CD14-positive monocyte (primary cell): ENCODE data around the gene MTFP1. TPM values are rescaled to one million over a fixed set of nuclear protein-coding genes. Genes with fewer than 3 reads are reported as not detected.
A peak's percentile ranks its signal among the peaks of the same experiment; 100 is the strongest.

Experiments
- DNase-seq, 3 donors: peaks; one replicate each; pipeline ENCODE4 v3.0.0-alpha.2; 2011 to 2022
- H2AFZ ChIP-seq: 2 replicates; pipeline ENCODE4 v1.6.0; 2012; ENCODE audit warnings: mild to moderate bottlenecking, low read depth, low read length, inconsistent platforms; ENCODE audit not compliant: insufficient read depth, poor library complexity, severe bottlenecking
- H3K27ac ChIP-seq, 2 donors: 1 replicate in 1 of 2; 2 replicates in 1 of 2; pipeline ENCODE4 v1.5.1; 2012 to 2013; ENCODE audit warnings: low read length in 2 of 2, control low read depth in 1 of 2, inconsistent platforms in 1 of 2, low read depth in 1 of 2, mild to moderate bottlenecking in 1 of 2
- H3K27me3 ChIP-seq, 2 donors: one replicate each; pipeline versions ENCODE4 v1.6.0 to v1.6.1; 2011 to 2013; ENCODE audit warnings: low read length in 2 of 2; ENCODE audit not compliant: control insufficient read depth in 2 of 2, insufficient read depth in 2 of 2
- H3K36me3 ChIP-seq, 2 donors: replicated peaks in 1 of 2; 1 replicate in 1 of 2; 2 replicates in 1 of 2; pipeline versions ENCODE4 v1.5.1 to v1.6.1; 2012 to 2013; ENCODE audit warnings: low read length in 2 of 2, control low read depth in 1 of 2, inconsistent platforms in 1 of 2, mild to moderate bottlenecking in 1 of 2; ENCODE audit not compliant: insufficient read depth in 2 of 2, control insufficient read depth in 1 of 2
- H3K4me1 ChIP-seq, 2 donors: 1 replicate in 1 of 2; 2 replicates in 1 of 2; pipeline versions ENCODE4 v1.5.1 to v1.6.1; 2012 to 2013; ENCODE audit warnings: low read length in 2 of 2, control low read depth in 1 of 2, inconsistent platforms in 1 of 2, mild to moderate bottlenecking in 1 of 2, moderate library complexity in 1 of 2; ENCODE audit not compliant: insufficient read depth in 2 of 2, control insufficient read depth in 1 of 2
- H3K4me2 ChIP-seq: replicated peaks from 2 replicates; pipeline ENCODE3; 2012; ENCODE audit warnings: low read length, moderate library complexity, mild to moderate bottlenecking; ENCODE audit not compliant: poor library complexity, severe bottlenecking; ENCODE audit errors: extremely low read depth
- H3K4me3 ChIP-seq, 3 experiments: fragments of 200-600 bp in 1 of 3; sonication (generic) in 1 of 3; replicated peaks in 1 of 3; 1 replicate in 2 of 3; 2 replicates in 1 of 3; pipeline ENCODE4 v1.5.1; 2011 to 2013; ENCODE audit warnings: low read length in 3 of 3, mild to moderate bottlenecking in 3 of 3, control low read depth in 2 of 3, low read depth in 2 of 3, inconsistent platforms in 1 of 3, moderate library complexity in 1 of 3
- H3K79me2 ChIP-seq: 2 replicates; pipeline ENCODE4 v1.6.0; 2012; ENCODE audit warnings: mild to moderate bottlenecking, control low read depth, inconsistent platforms, low read length, moderate library complexity; ENCODE audit not compliant: insufficient read depth
- H3K9ac ChIP-seq: 2 replicates; pipeline ENCODE4 v1.6.0; 2017; ENCODE audit warnings: low read length, mild to moderate bottlenecking; ENCODE audit not compliant: insufficient read depth, poor library complexity, severe bottlenecking
- H3K9me3 ChIP-seq, 2 donors: replicated peaks in 1 of 2; 1 replicate in 1 of 2; 2 replicates in 1 of 2; pipeline versions ENCODE4 v1.5.1 to v1.6.1; 2012 to 2013; ENCODE audit warnings: low read length in 2 of 2, control low read depth in 1 of 2; ENCODE audit not compliant: control insufficient read depth in 1 of 2, insufficient read depth in 1 of 2
- H4K20me1 ChIP-seq: 2 replicates; pipeline ENCODE4 v1.6.0; 2012; ENCODE audit warnings: mild to moderate bottlenecking, low read length, control low read depth, moderate library complexity; ENCODE audit not compliant: insufficient read depth
- H3K27ac Mint-ChIP-seq, 7 donors: one replicate each; pipeline ENCODE4 v1.8.0; 2020; ENCODE audit warnings: mild to moderate bottlenecking in 7 of 7, mixed read lengths in 7 of 7, moderate library complexity in 6 of 7, inconsistent platforms in 2 of 7
- H3K27me3 Mint-ChIP-seq, 3 donors: one replicate each; pipeline ENCODE4 v1.8.0; 2021 to 2022; ENCODE audit warnings: low read depth in 3 of 3, mild to moderate bottlenecking in 3 of 3, mixed read lengths in 3 of 3, moderate library complexity in 3 of 3, inconsistent platforms in 1 of 3
- H3K36me3 Mint-ChIP-seq, 2 donors: one replicate each; pipeline ENCODE4 v1.8.0; 2020; ENCODE audit warnings: mixed read lengths in 2 of 2, inconsistent platforms in 1 of 2, mild to moderate bottlenecking in 1 of 2
- H3K4me1 Mint-ChIP-seq: one replicate; pipeline ENCODE4 v1.8.0; 2020; ENCODE audit warnings: mild to moderate bottlenecking, mixed read lengths
- H3K4me3 Mint-ChIP-seq, 2 donors: one replicate each; pipeline ENCODE4 v1.8.0; 2020; ENCODE audit warnings: mild to moderate bottlenecking in 2 of 2, mixed read lengths in 2 of 2, moderate library complexity in 1 of 2
- H3K9me3 Mint-ChIP-seq, 7 donors: one replicate each; pipeline ENCODE4 v1.8.0; 2020 to 2022; ENCODE audit warnings: mixed read lengths in 7 of 7, mild to moderate bottlenecking in 6 of 7, moderate library complexity in 6 of 7, inconsistent platforms in 2 of 7
- WGBS: methylation state at CpG from one replicate; pipeline ENCODE4 v1.1.5; 2013; ENCODE audit warnings: missing lambda C conversion rate; ENCODE audit not compliant: insufficient coverage; 5-methylcytosine and 5-hydroxymethylcytosine counted together
- intact Hi-C, 2 donors: fragments of 100-400 bp; cut with micrococcal nuclease; formaldehyde crosslinking; loops; one replicate each; pipeline versions ENCODE4 v1.15.0 to v1.15.1; 2023
- polyA plus RNA-seq, 3 donors: library from polyadenylated mRNA; depleted of rRNA in 1 of 3; unstranded in 2 of 3; stranded (reverse) in 1 of 3; fragments of 300-500 nt in 2 of 3; fragments of >200 nt in 1 of 3; fragmentation: Illumina TruSeq in 2 of 3; gene quantifications; 1 replicate in 2 of 3; 2 replicates in 1 of 3; pipeline ENCODE4 v1.2.3, GENCODE V29; 2012 to 2021
- TF ChIP-seq, protein P1 (sequence below): fragments of 200-600 bp; IDR thresholded peaks from one replicate; pipeline ENCODE4 v1.8.0; 2022; ENCODE audit warnings: antibody characterized with exemption, mild to moderate bottlenecking

MTFP1 gene
- polyA plus RNA-seq, 3 donors: 6.2 to 14.2 (median 7.5) TPM

DNA sequence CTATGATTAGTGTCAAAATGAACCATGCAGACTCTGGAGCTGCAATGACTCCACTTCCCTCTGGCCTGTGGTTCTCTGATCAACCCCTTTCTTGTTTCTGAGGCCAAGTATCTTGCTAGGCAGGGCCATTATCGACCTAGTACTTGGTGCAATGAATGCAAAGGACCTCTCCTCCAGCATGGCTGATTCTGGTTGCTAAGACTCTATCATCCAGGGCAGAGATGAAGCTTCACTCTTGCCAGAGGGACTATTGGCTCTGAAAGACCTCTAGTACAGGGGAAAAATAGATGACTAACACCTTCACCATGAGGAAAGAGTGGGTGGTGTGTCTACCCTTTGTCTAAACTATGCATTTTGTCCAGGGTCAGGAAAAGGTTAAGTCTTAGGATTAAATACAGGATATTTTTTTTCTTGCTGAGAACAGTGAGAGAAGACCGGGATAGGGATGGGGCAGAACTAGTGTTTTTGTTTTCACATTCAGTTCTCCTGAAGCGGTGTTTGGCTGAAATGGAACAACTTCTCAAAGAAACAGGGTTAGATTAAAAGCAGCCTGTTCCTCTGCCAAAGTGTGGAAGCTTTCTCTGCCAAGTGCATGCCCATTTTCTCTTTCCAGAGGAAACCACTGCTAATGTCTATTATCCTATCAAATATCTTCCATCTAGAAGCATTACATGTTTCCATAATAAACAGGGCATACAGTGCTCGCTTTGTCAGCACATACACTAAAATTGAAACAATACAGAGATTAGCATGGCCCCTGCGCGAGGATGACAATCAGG lies 5.0 kb upstream of the MTFP1 start:
- no peak overlapping the region for H3K4me2 ChIP-seq
- DNase-seq: no peak
- intact Hi-C loops: loop anchor here in 1 of 2 donors (5.0 to 10.0 kb wide), 2 partner anchors 133 to 536 kb away; partner anchors contain the start of genes CASTOR1 and MTMR3
- no peak overlapping the region for H3K4me3 Mint-ChIP-seq
- peaks cover 4 to 28% of the 10 kb centered on the region in 2 donors for H3K36me3 ChIP-seq
- H3K9me3 Mint-ChIP-seq: no peaks in the 10 kb centered on the region
- no peaks in the 10 kb centered on the region for H3K9me3 ChIP-seq
- peaks cover 6% of the 10 kb centered on the region for H3K79me2 ChIP-seq
- no peak overlapping the region for H3K27ac Mint-ChIP-seq
- no peak overlapping the region for H3K9ac ChIP-seq
- H4K20me1 ChIP-seq: no peaks in the 10 kb centered on the region
- no peak overlapping the region for H2AFZ ChIP-seq
- no peak overlapping the region for H3K4me3 ChIP-seq
- peaks cover 23 to 37% of the 10 kb centered on the region in 2 donors for H3K36me3 Mint-ChIP-seq
- peaks cover 0 to 2% (median 2%) of the 10 kb centered on the region in 3 donors for H3K27me3 Mint-ChIP-seq
- H3K27me3 ChIP-seq: no peaks in the 10 kb centered on the region
- peaks cover 26% of the 10 kb centered on the region for H3K4me1 Mint-ChIP-seq
- no peak overlapping the region for H3K27ac ChIP-seq
- peaks cover 27 to 32% of the 10 kb centered on the region in 2 donors for H3K4me1 ChIP-seq
- TF ChIP-seq, protein P1, sequence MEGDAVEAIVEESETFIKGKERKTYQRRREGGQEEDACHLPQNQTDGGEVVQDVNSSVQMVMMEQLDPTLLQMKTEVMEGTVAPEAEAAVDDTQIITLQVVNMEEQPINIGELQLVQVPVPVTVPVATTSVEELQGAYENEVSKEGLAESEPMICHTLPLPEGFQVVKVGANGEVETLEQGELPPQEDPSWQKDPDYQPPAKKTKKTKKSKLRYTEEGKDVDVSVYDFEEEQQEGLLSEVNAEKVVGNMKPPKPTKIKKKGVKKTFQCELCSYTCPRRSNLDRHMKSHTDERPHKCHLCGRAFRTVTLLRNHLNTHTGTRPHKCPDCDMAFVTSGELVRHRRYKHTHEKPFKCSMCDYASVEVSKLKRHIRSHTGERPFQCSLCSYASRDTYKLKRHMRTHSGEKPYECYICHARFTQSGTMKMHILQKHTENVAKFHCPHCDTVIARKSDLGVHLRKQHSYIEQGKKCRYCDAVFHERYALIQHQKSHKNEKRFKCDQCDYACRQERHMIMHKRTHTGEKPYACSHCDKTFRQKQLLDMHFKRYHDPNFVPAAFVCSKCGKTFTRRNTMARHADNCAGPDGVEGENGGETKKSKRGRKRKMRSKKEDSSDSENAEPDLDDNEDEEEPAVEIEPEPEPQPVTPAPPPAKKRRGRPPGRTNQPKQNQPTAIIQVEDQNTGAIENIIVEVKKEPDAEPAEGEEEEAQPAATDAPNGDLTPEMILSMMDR: no peak
- WGBS: 100% methylated on average over 3 of the region's 6 CpGs

DNA sequence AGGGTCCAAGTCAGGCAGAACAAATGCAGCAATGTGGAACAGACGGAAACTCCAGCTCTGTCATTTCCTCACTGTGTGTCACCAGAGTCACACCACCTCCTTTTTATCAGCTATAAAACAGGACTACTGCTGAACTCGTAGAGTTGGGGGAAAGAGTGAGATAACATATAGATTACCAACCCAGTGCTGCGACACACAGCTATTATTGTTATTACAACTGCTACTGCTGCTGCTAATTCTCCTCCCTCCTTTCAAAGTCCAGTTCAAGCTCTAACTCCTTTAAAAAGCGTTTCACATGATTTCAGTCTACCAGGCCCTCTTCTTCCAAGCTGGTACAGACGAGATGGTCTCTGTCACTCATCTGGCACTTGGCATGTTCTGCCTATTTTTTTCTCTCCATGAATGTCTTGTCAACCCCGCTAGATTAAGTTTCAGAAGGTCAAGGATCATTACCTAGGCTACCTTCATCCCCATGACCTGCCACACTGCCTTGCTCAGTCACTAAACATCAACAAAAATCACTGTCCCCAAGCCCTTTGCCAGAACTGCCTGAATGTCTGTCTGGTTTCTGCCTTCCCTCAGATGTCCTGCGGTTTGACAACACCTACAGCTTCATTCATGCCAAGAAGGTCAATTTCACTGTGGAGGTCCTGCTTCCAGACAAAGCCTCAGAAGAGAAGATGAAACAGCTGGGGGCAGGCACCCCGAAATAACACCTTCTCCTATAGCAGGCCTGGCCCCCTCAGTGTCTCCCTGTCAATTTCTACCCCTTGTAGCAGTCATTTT lies 3.7 kb upstream of the MTFP1 start:
- intact Hi-C loops: loop anchor here in 1 of 2 donors (5.0 to 10.0 kb wide), 2 partner anchors 135 to 537 kb away; partner anchors contain the start of genes CASTOR1 and MTMR3
- Histone ChIP-seq H3K36me3 (peaks cover 4 to 14% of the 10 kb centered on the region in 2 donors), H2AFZ (no peak overlapping the region), H3K4me2 (no peak overlapping the region), H3K27me3 (no peaks in the 10 kb centered on the region), H3K4me1 (peaks cover 40 to 45% of the 10 kb centered on the region in 2 donors), H3K4me3 (no peak overlapping the region), H3K79me2 (peaks cover 6% of the 10 kb centered on the region), H4K20me1 (no peaks in the 10 kb centered on the region), H3K9ac (no peak overlapping the region), H3K9me3 (no peaks in the 10 kb centered on the region), H3K27ac (no peak overlapping the region)
- peaks cover 0 to 2% (median 0%) of the 10 kb centered on the region in 7 donors for H3K9me3 Mint-ChIP-seq
- peaks cover 0 to 2% (median 0%) of the 10 kb centered on the region in 3 donors for H3K27me3 Mint-ChIP-seq
- peak overlapping the region in 4 of 7 donors; percentile 1 to 98 (median 73) for H3K27ac Mint-ChIP-seq
- no peak overlapping the region for H3K4me3 Mint-ChIP-seq
- WGBS: 98% methylated on average over 5 of the region's 8 CpGs
- H3K36me3 Mint-ChIP-seq: peaks cover 10 to 25% of the 10 kb centered on the region in 2 donors
- TF ChIP-seq, protein P1: no peak
- peaks cover 38% of the 10 kb centered on the region for H3K4me1 Mint-ChIP-seq
- DNase-seq: peak in 1 of 3 donors; percentile 42
